Activated CD4-positive, alpha-beta T cell treated with anti-CD3 and anti-CD28 coated beads for 36 hours (primary cell): ENCODE measurements around the gene CCR2. TPM values are rescaled to one million over a fixed set of nuclear protein-coding genes. Genes with fewer than 3 reads are reported as not detected.

Experiments
- ATAC-seq: fragments of 200-7000 bp; cut with Tn5 transposase; one replicate; pipeline ENCODE4 v1.10.0; 2021; ENCODE audit warnings: mild to moderate bottlenecking, moderate library complexity
- CTCF ChIA-PET: fragments of 350-600 bp; sonication (Branson Sonifier 250); formaldehyde crosslinking; loops from one replicate; lab custom pipeline; 2021; ENCODE audit warnings: antibody characterized with exemption; lab: Charles Lee
- POLR2A ChIA-PET: fragments of 350-600 bp; sonication (Branson Sonifier 250); formaldehyde crosslinking; loops from one replicate; lab custom pipeline; 2021; ENCODE audit warnings: antibody characterized with exemption, inconsistent platforms; lab: Charles Lee
- DNase-seq: peaks from one replicate; pipeline ENCODE4 v3.0.0-alpha.2; 2020
- H3K27ac Mint-ChIP-seq: one replicate; pipeline ENCODE4 v1.8.0; 2021; ENCODE audit warnings: mixed read lengths
- H3K27me3 Mint-ChIP-seq: one replicate; pipeline ENCODE4 v1.8.0; 2021; ENCODE audit warnings: mixed read lengths
- H3K36me3 Mint-ChIP-seq: one replicate; pipeline ENCODE4 v1.8.0; 2021; ENCODE audit warnings: low read depth, mixed read lengths
- H3K4me1 Mint-ChIP-seq: one replicate; pipeline ENCODE4 v1.8.0; 2021; ENCODE audit warnings: mixed read lengths
- H3K4me3 Mint-ChIP-seq: one replicate; pipeline ENCODE4 v1.8.0; 2021; ENCODE audit warnings: mild to moderate bottlenecking, moderate library complexity, mixed read lengths
- H3K9me3 Mint-ChIP-seq: one replicate; pipeline ENCODE4 v1.8.0; 2021; ENCODE audit warnings: low read depth, mixed read lengths
- intact Hi-C, 2 experiments: fragments of 100-400 bp; cut with DNase I in 1 of 2; cut with micrococcal nuclease in 1 of 2; formaldehyde crosslinking; loops; one replicate each; pipeline versions ENCODE4 v1.14.2 to v1.15.1; 2022 to 2024; cut with DNase I, micrococcal nuclease
- total RNA-seq, 2 experiments: library from RNA; stranded (reverse); gene quantifications; one replicate each; pipeline ENCODE4 v1.2.3, GENCODE V29; 2021

The CCR2 gene
- total RNA-seq, 2 experiments from 2014 or later = 0.09 TPM; not detected in 1

DNA sequence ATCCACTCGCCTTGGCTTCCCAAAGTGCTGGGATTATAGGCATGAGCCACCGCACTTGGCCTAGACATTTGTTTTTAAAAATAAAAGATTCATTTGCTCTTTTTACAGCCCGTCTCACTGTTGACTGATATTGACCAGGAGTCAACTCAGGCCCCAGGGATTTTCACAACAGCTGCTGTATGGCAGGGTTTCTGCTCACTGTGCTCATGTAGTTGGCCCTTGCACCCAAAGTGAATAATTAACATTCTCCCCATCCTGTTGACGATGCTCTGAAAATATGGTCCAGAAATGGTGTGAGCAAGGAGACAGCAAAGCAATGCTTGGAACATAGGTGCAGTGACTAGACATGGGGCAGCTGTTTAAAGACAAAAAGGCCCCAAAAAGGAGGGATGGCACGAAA lies 13.9 kb downstream of the CCR2 start:
- Mint-ChIP-seq H3K4me1 (peaks cover 36% of the 10 kb centered on the region), H3K27ac (no peak overlapping the region), H3K4me3 (no peak overlapping the region), H3K9me3 (no peaks in the 10 kb centered on the region), H3K27me3 (peaks cover 41% of the 10 kb centered on the region), H3K36me3 (no peaks in the 10 kb centered on the region)
- DNase-seq (no peak), ATAC-seq (no peak)
- CTCF ChIA-PET = interaction anchor here (0.5 to 5.9 kb wide), 11 partner anchors 8 to 437 kb away, joined by 3 to 49 read pairs (median 5); partner anchors contain the start of gene CCR2
- intact Hi-C loops = loop anchor here in 1 of 2 experiments (2.0 kb wide), 1 partner anchor 277 kb away; no protein-coding TSS in a partner anchor
- POLR2A ChIA-PET = no interaction called here

DNA sequence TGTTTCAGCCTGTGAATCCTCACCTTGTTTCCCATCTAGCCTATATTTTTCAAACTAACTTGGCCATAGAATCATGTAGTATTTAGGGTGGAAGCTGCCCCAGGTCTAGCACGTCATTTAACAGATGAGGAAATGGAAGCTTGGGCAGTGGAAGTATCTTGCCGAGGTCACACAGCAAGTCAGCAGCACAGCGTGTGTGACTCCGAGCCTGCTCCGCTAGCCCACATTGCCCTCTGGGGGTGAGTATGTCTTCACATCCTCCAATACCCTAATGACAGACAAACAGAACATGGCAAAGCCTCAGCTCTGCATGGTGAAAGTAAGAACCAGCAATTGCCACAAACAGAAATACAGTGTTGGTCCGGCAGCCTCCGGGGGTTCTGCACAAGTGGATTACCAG lies 14.7 kb downstream of the CCR2 start:
- Mint-ChIP-seq H3K9me3 (no peaks in the 10 kb centered on the region), H3K36me3 (no peaks in the 10 kb centered on the region), H3K4me3 (no peak overlapping the region), H3K27ac (peak overlapping the region; percentile 32), H3K27me3 (peaks cover 47% of the 10 kb centered on the region), H3K4me1 (peaks cover 36% of the 10 kb centered on the region)
- ChIA-PET CTCF (interaction anchor here (1.3 to 5.9 kb wide), 14 partner anchors 9 to 430 kb away, joined by 3 to 49 read pairs (median 6); partner anchors contain the start of gene CCR2), POLR2A (interaction anchor here (0.7 to 2.7 kb wide), 5 partner anchors 9 to 387 kb away, joined by 3 to 16 read pairs (median 8); no protein-coding TSS in a partner anchor)
- peak; percentile 22 for ATAC-seq
- DNase-seq = peak; percentile 65
- intact Hi-C loops = loop anchor here in 1 of 2 experiments (2.0 kb wide), 1 partner anchor 278 kb away; no protein-coding TSS in a partner anchor

DNA sequence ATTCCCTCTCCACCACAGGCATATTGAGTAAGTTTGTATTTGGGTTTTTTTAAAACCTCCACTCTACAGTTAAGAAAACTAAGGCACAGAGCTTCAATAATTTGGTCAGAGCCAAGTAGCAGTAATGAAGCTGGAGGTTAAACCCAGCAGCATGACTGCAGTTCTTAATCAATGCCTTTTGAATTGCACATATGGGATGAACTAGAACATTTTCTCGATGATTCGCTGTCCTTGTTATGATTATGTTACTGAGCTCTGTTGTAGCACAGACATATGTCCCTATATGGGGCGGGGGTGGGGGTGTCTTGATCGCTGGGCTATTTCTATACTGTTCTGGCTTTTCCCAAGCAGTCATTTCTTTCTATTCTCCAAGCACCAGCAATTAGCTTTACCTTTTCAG lies 15.2 kb downstream of the CCR2 start:
- ChIA-PET POLR2A (interaction anchor here (0.7 to 2.7 kb wide), 11 partner anchors 9 to 388 kb away, joined by 3 to 23 read pairs (median 6); partner anchors contain the start of gene CCR2), CTCF (interaction anchor here (0.9 to 5.9 kb wide), 19 partner anchors 9 to 432 kb away, joined by 4 to 49 read pairs (median 6); partner anchors contain the start of genes CCR2 and CXCR6)
- ATAC-seq = peak; percentile 11
- DNase-seq = no peak
- no peak overlapping the region for H3K4me3 Mint-ChIP-seq
- no peaks in the 10 kb centered on the region for H3K36me3 Mint-ChIP-seq
- intact Hi-C loops = loop anchor here (1.0 to 2.0 kb wide), 6 partner anchors 9 to 278 kb away; partner anchors contain the start of genes CCR5AS (in 1 of the 2) and CCRL2 (in 1 of the 2)
- no peaks in the 10 kb centered on the region for H3K9me3 Mint-ChIP-seq
- H3K27ac Mint-ChIP-seq = peak overlapping the region; percentile 22
- H3K4me1 Mint-ChIP-seq = peaks cover 36% of the 10 kb centered on the region
- H3K27me3 Mint-ChIP-seq = peaks cover 44% of the 10 kb centered on the region

DNA sequence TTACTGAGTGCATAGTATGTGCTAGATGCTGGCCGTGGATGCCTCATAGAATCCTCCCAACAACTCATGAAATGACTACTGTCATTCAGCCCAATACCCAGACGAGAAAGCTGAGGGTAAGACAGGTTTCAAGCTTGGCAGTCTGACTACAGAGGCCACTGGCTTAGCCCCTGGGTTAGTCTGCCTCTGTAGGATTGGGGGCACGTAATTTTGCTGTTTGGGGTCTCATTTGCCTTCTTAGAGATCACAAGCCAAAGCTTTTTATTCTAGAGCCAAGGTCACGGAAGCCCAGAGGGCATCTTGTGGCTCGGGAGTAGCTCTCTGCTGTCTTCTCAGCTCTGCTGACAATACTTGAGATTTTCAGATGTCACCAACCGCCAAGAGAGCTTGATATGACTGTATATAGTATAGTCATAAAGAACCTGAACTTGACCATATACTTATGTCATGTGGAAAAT lies 15.8 kb downstream of the CCR2 start:
- intact Hi-C loops = loop anchor here (1.0 to 10.0 kb wide), 16 partner anchors 9 to 509 kb away; partner anchors contain the start of genes CCR1 (in 1 of the 2), CCR2 (in 1 of the 2), CCR5AS (in 1 of the 2) and CCRL2 (in 1 of the 2)
- Mint-ChIP-seq H3K4me1 (peaks cover 40% of the 10 kb centered on the region), H3K36me3 (no peaks in the 10 kb centered on the region), H3K4me3 (no peak overlapping the region), H3K27ac (peak overlapping the region; percentile 63), H3K9me3 (no peaks in the 10 kb centered on the region), H3K27me3 (peaks cover 44% of the 10 kb centered on the region)
- ChIA-PET CTCF (interaction anchor here (0.6 to 5.9 kb wide), 25 partner anchors 9 to 1426 kb away, joined by 3 to 49 read pairs (median 5); partner anchors contain the start of genes CCR2 and CXCR6), POLR2A (interaction anchor here (0.7 to 2.7 kb wide), 12 partner anchors 10 to 388 kb away, joined by 3 to 23 read pairs (median 6); partner anchors contain the start of gene CCR2)
- DNase-seq (peak; percentile 63), ATAC-seq (peak; percentile 82)

DNA sequence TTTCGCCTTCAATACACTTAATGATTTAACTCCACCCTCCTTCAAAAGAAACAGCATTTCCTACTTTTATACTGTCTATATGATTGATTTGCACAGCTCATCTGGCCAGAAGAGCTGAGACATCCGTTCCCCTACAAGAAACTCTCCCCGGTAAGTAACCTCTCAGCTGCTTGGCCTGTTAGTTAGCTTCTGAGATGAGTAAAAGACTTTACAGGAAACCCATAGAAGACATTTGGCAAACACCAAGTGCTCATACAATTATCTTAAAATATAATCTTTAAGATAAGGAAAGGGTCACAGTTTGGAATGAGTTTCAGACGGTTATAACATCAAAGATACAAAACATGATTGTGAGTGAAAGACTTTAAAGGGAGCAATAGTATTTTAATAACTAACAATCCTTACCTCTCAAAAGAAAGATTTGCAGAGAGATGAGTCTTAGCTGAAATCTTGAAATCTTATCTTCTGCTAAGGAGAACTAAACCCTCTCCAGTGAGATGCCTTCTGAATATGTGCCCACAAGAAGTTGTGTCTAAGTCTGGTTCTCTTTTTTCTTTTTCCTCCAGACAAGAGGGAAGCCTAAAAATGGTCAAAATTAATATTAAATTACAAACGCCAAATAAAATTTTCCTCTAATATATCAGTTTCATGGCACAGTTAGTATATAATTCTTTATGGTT lies 17.1 kb downstream of the CCR2 start, which contains the start of gene CCR5:
Gene CCR5, plus strand, starts transcription at position 108 of the 680 bp plus-strand sequence. CDS start 1,957 bp downstream, outside the sequence.
- H3K4me3 Mint-ChIP-seq = peak within 1 kb of the TSS; percentile 0

GRCh38 chr3:46371519-46372340 lies 17.8 kb downstream of the CCR2 start:
- intact Hi-C loops = loop anchor here (1.0 to 10.0 kb wide), 10 partner anchors 17 to 511 kb away; partner anchors contain the start of genes CCR1 (in 1 of the 2), CCR2 (in 1 of the 2) and CXCR6 (in 1 of the 2)
- no peak for DNase-seq
- ChIA-PET POLR2A (interaction anchor here (0.7 kb wide), 1 partner anchor 437 kb away, joined by 3 read pairs; no protein-coding TSS in a partner anchor), CTCF (interaction anchor here (0.7 to 5.9 kb wide), 22 partner anchors 9 to 454 kb away, joined by 3 to 49 read pairs (median 4); partner anchors contain the start of gene CCR1)
- H3K36me3 Mint-ChIP-seq = no peaks in the 10 kb centered on the region
- no peaks in the 10 kb centered on the region for H3K9me3 Mint-ChIP-seq
- no peak overlapping the region for H3K27ac Mint-ChIP-seq
- H3K4me1 Mint-ChIP-seq = peaks cover 50% of the 10 kb centered on the region
- peaks cover 43% of the 10 kb centered on the region for H3K27me3 Mint-ChIP-seq
- no peak for ATAC-seq
- H3K4me3 Mint-ChIP-seq = no peak overlapping the region

More for the DNA sequence above, 17.1 kb downstream of the CCR2 start, which contains the start of gene CCR5:
- Mint-ChIP-seq H3K27me3 (peaks cover 45% of the 10 kb centered on the region), H3K4me1 (peaks cover 50% of the 10 kb centered on the region), H3K36me3 (no peaks in the 10 kb centered on the region), H3K27ac (peak within 1 kb of the TSS; percentile 63), H3K9me3 (no peaks in the 10 kb centered on the region)
- intact Hi-C loops = loop anchor here (1.0 to 10.0 kb wide), 13 partner anchors 11 to 510 kb away; partner anchors contain the start of genes CCR1 (in 1 of the 2), CCR2 (in 1 of the 2) and CXCR6 (in 1 of the 2)
- CTCF ChIA-PET = interaction anchor here (0.7 to 5.9 kb wide), 28 partner anchors 7 to 455 kb away, joined by 3 to 49 read pairs (median 5); partner anchors contain the start of genes CCR1, CCR2 and CXCR6
- peak; percentile 39 for ATAC-seq
- peak; percentile 45 for DNase-seq
- POLR2A ChIA-PET = interaction anchor here (0.9 to 2.7 kb wide), 4 partner anchors 11 to 101 kb away, joined by 3 to 16 read pairs (median 7); no protein-coding TSS in a partner anchor

DNA sequence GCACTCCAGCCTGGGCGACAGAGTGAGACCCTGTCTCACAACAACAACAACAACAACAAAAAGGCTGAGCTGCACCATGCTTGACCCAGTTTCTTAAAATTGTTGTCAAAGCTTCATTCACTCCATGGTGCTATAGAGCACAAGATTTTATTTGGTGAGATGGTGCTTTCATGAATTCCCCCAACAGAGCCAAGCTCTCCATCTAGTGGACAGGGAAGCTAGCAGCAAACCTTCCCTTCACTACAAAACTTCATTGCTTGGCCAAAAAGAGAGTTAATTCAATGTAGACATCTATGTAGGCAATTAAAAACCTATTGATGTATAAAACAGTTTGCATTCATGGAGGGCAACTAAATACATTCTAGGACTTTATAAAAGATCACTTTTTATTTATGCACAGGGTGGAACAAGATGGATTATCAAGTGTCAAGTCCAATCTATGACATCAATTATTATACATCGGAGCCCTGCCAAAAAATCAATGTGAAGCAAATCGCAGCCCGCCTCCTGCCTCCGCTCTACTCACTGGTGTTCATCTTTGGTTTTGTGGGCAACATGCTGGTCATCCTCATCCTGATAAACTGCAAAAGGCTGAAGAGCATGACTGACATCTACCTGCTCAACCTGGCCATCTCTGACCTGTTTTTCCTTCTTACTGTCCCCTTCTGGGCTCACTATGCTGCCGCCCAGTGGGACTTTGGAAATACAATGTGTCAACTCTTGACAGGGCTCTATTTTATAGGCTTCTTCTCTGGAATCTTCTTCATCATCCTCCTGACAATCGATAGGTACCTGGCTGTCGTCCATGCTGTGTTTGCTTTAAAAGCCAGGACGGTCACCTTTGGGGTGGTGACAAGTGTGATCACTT lies 18.8 kb downstream of the CCR2 start:
- ChIA-PET POLR2A (interaction anchor here (0.7 kb wide), 1 partner anchor 438 kb away, joined by 3 read pairs; no protein-coding TSS in a partner anchor), CTCF (interaction anchor here (0.7 to 5.9 kb wide), 16 partner anchors 8 to 434 kb away, joined by 3 to 49 read pairs (median 4); partner anchors contain the start of gene CXCR6)
- H3K4me1 Mint-ChIP-seq = peaks cover 50% of the 10 kb centered on the region
- H3K27me3 Mint-ChIP-seq = peaks cover 44% of the 10 kb centered on the region
- no peaks in the 10 kb centered on the region for H3K36me3 Mint-ChIP-seq
- intact Hi-C loops = loop anchor here (1.0 to 10.0 kb wide), 4 partner anchors 96 to 508 kb away; no protein-coding TSS in a partner anchor
- DNase-seq (peak; percentile 38), ATAC-seq (no peak)
- H3K4me3 Mint-ChIP-seq = no peak overlapping the region
- no peaks in the 10 kb centered on the region for H3K9me3 Mint-ChIP-seq
- no peak overlapping the region for H3K27ac Mint-ChIP-seq

DNA sequence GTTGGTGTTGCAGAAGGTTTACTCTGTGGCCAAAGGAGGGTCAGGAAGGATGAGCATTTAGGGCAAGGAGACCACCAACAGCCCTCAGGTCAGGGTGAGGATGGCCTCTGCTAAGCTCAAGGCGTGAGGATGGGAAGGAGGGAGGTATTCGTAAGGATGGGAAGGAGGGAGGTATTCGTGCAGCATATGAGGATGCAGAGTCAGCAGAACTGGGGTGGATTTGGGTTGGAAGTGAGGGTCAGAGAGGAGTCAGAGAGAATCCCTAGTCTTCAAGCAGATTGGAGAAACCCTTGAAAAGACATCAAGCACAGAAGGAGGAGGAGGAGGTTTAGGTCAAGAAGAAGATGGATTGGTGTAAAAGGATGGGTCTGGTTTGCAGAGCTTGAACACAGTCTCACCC lies 20.8 kb downstream of the CCR2 start:
- Mint-ChIP-seq H3K9me3 (no peaks in the 10 kb centered on the region), H3K27me3 (peaks cover 35% of the 10 kb centered on the region), H3K27ac (no peak overlapping the region), H3K4me1 (peaks cover 32% of the 10 kb centered on the region), H3K36me3 (no peaks in the 10 kb centered on the region), H3K4me3 (no peak overlapping the region)
- POLR2A ChIA-PET = no interaction called here
- DNase-seq (no peak), ATAC-seq (no peak)
- CTCF ChIA-PET = interaction anchor here (0.7 to 1.6 kb wide), 7 partner anchors 10 to 491 kb away, joined by 3 to 4 read pairs (median 3); no protein-coding TSS in a partner anchor
- intact Hi-C loops = loop anchor here (5.0 to 10.0 kb wide), 3 partner anchors 157 to 612 kb away; no protein-coding TSS in a partner anchor

GRCh38 chr3:46375218-46375617 lies 21.3 kb downstream of the CCR2 start:
- DNase-seq (no peak), ATAC-seq (peak; percentile 58)
- H3K4me1 Mint-ChIP-seq = peaks cover 28% of the 10 kb centered on the region
- POLR2A ChIA-PET = interaction anchor here (0.5 kb wide), 1 partner anchor 277 kb away, joined by 3 read pairs; no protein-coding TSS in a partner anchor
- intact Hi-C loops = loop anchor here (5.0 to 10.0 kb wide), 2 partner anchors 510 to 613 kb away; no protein-coding TSS in a partner anchor
- peaks cover 35% of the 10 kb centered on the region for H3K27me3 Mint-ChIP-seq
- no peak overlapping the region for H3K4me3 Mint-ChIP-seq
- CTCF ChIA-PET = interaction anchor here (0.7 to 1.6 kb wide), 5 partner anchors 10 to 491 kb away, joined by 3 to 4 read pairs (median 3); no protein-coding TSS in a partner anchor
- no peak overlapping the region for H3K27ac Mint-ChIP-seq
- no peaks in the 10 kb centered on the region for H3K36me3 Mint-ChIP-seq
- H3K9me3 Mint-ChIP-seq = no peaks in the 10 kb centered on the region
